Natural killer cell (primary cell): ENCODE measurements around the gene EARS2. TPM values are rescaled to one million over a fixed set of nuclear protein-coding genes. Genes with fewer than 3 reads are reported as not detected.
"Not testable (repeated sequence)": the region's sequence is repeated elsewhere in the genome, so short reads cannot be mapped to it uniquely, and the experiment has no call there.

Experiments
- ATAC-seq, 3 donors: fragments of 150-1000 bp in 2 of 3; fragments of 200-7000 bp in 1 of 3; cut with Tn5 transposase; 1 replicate in 1 of 3; 2 replicates in 2 of 3; pipeline ENCODE4 v1.10.0; 2021; ENCODE audit warnings: mild to moderate bottlenecking in 2 of 3, moderate library complexity in 2 of 3
- DNase-seq, 2 donors: peaks; one replicate each; pipeline versions ENCODE4 v3.0.0 to v3.0.0-alpha.2; 2013 to 2021; ENCODE audit warnings: mixed read lengths in 1 of 2
- H3K27ac ChIP-seq: one replicate; pipeline ENCODE4 v1.5.1; 2013; ENCODE audit warnings: mild to moderate bottlenecking, low read length
- H3K27me3 ChIP-seq: one replicate; pipeline ENCODE4 v1.6.1; 2013; ENCODE audit warnings: low read length; ENCODE audit not compliant: control insufficient read depth, insufficient read depth
- H3K36me3 ChIP-seq: one replicate; pipeline ENCODE4 v1.6.1; 2013; ENCODE audit warnings: low read length; ENCODE audit not compliant: control insufficient read depth, insufficient read depth
- H3K4me1 ChIP-seq: one replicate; pipeline ENCODE4 v1.6.1; 2013; ENCODE audit warnings: low read length; ENCODE audit not compliant: control insufficient read depth, insufficient read depth
- H3K4me3 ChIP-seq: one replicate; pipeline ENCODE4 v1.5.1; 2013; ENCODE audit warnings: low read length
- H3K9me3 ChIP-seq: one replicate; pipeline ENCODE4 v1.6.1; 2013; ENCODE audit warnings: low read length; ENCODE audit not compliant: control insufficient read depth, insufficient read depth
- H3K27ac Mint-ChIP-seq, 2 donors: one replicate each; pipeline ENCODE4 v1.8.0; 2022; ENCODE audit warnings: mild to moderate bottlenecking in 2 of 2, mixed read lengths in 2 of 2, moderate library complexity in 1 of 2
- H3K27me3 Mint-ChIP-seq, 2 donors: one replicate each; pipeline ENCODE4 v1.8.0; 2022; ENCODE audit warnings: low read depth in 2 of 2, mixed read lengths in 2 of 2
- H3K36me3 Mint-ChIP-seq: one replicate; pipeline ENCODE4 v1.8.0; 2022; ENCODE audit warnings: mixed read lengths
- H3K4me1 Mint-ChIP-seq, 2 donors: one replicate each; pipeline ENCODE4 v1.8.0; 2022; ENCODE audit warnings: mixed read lengths in 2 of 2
- H3K4me3 Mint-ChIP-seq: one replicate; pipeline ENCODE4 v1.8.0; 2022; ENCODE audit warnings: mild to moderate bottlenecking, moderate library complexity, mixed read lengths
- H3K9me3 Mint-ChIP-seq, 2 donors: one replicate each; pipeline ENCODE4 v1.8.0; 2022; ENCODE audit warnings: mixed read lengths in 2 of 2
- CTCF ChIP-seq: fragments of 200-600 bp; IDR thresholded peaks from one replicate; pipeline ENCODE4 v1.8.0; 2022; ENCODE audit warnings: antibody characterized with exemption
- WGBS: methylation state at CpG from one replicate; pipeline ENCODE4 v1.1.7; 2013; ENCODE audit warnings: missing lambda C conversion rate; ENCODE audit not compliant: insufficient coverage; 5-methylcytosine and 5-hydroxymethylcytosine counted together
- intact Hi-C: fragments of 100-400 bp; cut with micrococcal nuclease; formaldehyde crosslinking; loops from one replicate; pipeline ENCODE4 v1.14.2; 2022
- total RNA-seq, 4 donors: library from RNA; stranded (reverse); fragments of 120-200 nt in 1 of 4; gene quantifications; one replicate each; pipeline versions ENCODE4 v1.2.3 to v1.2.4, GENCODE V29; 2013 to 2022

Gene EARS2
- total RNA-seq, 3 donors from 2014 or later (not counting 1 experiment from before 2014, with no cell fraction given): 12.1 to 14.2 (median 12.4) TPM

- no peak overlapping the region for H3K27ac Mint-ChIP-seq
Observed at GRCh38 chr16:23554536-23554935, 2.6 kb downstream of the EARS2 start.

GRCh38 chr16:23552161-23552560, 5.0 kb downstream of the EARS2 start:
- intact Hi-C loops: no loop called here
- no peak overlapping the region for H3K4me3 ChIP-seq
- no peaks in the 10 kb centered on the region for H3K9me3 ChIP-seq
- H3K27ac ChIP-seq: no peak overlapping the region
- DNase-seq (no peak), ATAC-seq (no peak)
- WGBS: 88% methylated on average over 6 of the region's 6 CpGs
- H3K27me3 Mint-ChIP-seq: no peaks in the 10 kb centered on the region
- peaks cover 33% of the 10 kb centered on the region for H3K36me3 ChIP-seq
- peaks cover 10% of the 10 kb centered on the region for H3K4me1 ChIP-seq
- H3K9me3 Mint-ChIP-seq: no peaks in the 10 kb centered on the region
- no peak for TF ChIP-seq CTCF
- no peaks in the 10 kb centered on the region for H3K27me3 ChIP-seq
- no peak overlapping the region for H3K27ac Mint-ChIP-seq
- H3K4me3 Mint-ChIP-seq: no peak overlapping the region
- peaks cover 9 to 10% of the 10 kb centered on the region in 2 donors for H3K4me1 Mint-ChIP-seq
- H3K36me3 Mint-ChIP-seq: peaks cover under 1% of the 10 kb centered on the region

More at GRCh38 chr16:23554536-23554935, 2.6 kb downstream of the EARS2 start:
- Histone ChIP-seq H3K4me3 (no peak overlapping the region), H3K36me3 (peaks cover 21% of the 10 kb centered on the region), H3K27ac (no peak overlapping the region), H3K27me3 (no peaks in the 10 kb centered on the region), H3K4me1 (peaks cover 19% of the 10 kb centered on the region), H3K9me3 (no peaks in the 10 kb centered on the region)
- WGBS: 94% methylated on average over 3 of the region's 3 CpGs
- H3K9me3 Mint-ChIP-seq: no peaks in the 10 kb centered on the region
- H3K27me3 Mint-ChIP-seq: no peaks in the 10 kb centered on the region
- no peaks in the 10 kb centered on the region for H3K36me3 Mint-ChIP-seq
- H3K4me1 Mint-ChIP-seq: peaks cover 14 to 20% of the 10 kb centered on the region in 2 donors
- ATAC-seq: no peak
- no peak for DNase-seq
- intact Hi-C loops: no loop called here
- no peak overlapping the region for H3K4me3 Mint-ChIP-seq
- TF ChIP-seq CTCF: no peak

GRCh38 chr16:23549938-23550337, 7.2 kb downstream of the EARS2 start:
- peaks cover 6% of the 10 kb centered on the region for H3K36me3 Mint-ChIP-seq
- Histone ChIP-seq H3K9me3 (no peaks in the 10 kb centered on the region), H3K27me3 (no peaks in the 10 kb centered on the region), H3K4me1 (no peaks in the 10 kb centered on the region), H3K4me3 (no peak overlapping the region), H3K27ac (no peak overlapping the region), H3K36me3 (peaks cover 45% of the 10 kb centered on the region)
- H3K4me1 Mint-ChIP-seq: no peaks in the 10 kb centered on the region
- no peak for TF ChIP-seq CTCF
- no peaks in the 10 kb centered on the region for H3K9me3 Mint-ChIP-seq
- intact Hi-C loops: no loop called here
- WGBS: 78% methylated on average over 3 of the region's 5 CpGs
- no peaks in the 10 kb centered on the region for H3K27me3 Mint-ChIP-seq
- no peak overlapping the region for H3K4me3 Mint-ChIP-seq
- ATAC-seq (no peak), DNase-seq (no peak)
- H3K27ac Mint-ChIP-seq: no peak overlapping the region

- 97% methylated on average over 14 of the region's 14 CpGs for WGBS
- Histone ChIP-seq H3K27ac (no peak overlapping the region), H3K27me3 (no peaks in the 10 kb centered on the region), H3K36me3 (peaks cover 45% of the 10 kb centered on the region), H3K4me3 (no peak overlapping the region), H3K4me1 (no peaks in the 10 kb centered on the region), H3K9me3 (no peaks in the 10 kb centered on the region)
- ATAC-seq (no peak), DNase-seq (no peak)
- Mint-ChIP-seq H3K9me3 (no peaks in the 10 kb centered on the region), H3K36me3 (peaks cover 6% of the 10 kb centered on the region), H3K4me1 (no peaks in the 10 kb centered on the region), H3K27me3 (no peaks in the 10 kb centered on the region), H3K27ac (no peak overlapping the region), H3K4me3 (no peak overlapping the region)
- TF ChIP-seq CTCF: no peak
- intact Hi-C loops: no loop called here
Observed at GRCh38 chr16:23544436-23544835, 12.7 kb downstream of the EARS2 start.

- H3K36me3 Mint-ChIP-seq, H3K9me3 Mint-ChIP-seq, H3K4me3 ChIP-seq, H3K4me3 Mint-ChIP-seq, H3K4me1 ChIP-seq, H3K9me3 ChIP-seq, ATAC-seq, H3K27me3 ChIP-seq, H3K4me1 Mint-ChIP-seq, H3K27me3 Mint-ChIP-seq, DNase-seq, H3K27ac ChIP-seq, intact Hi-C loops, H3K27ac Mint-ChIP-seq: not testable (repeated sequence)
- 93% methylated on average over 2 of the region's 3 CpGs for WGBS
- peaks cover 25% of the 10 kb centered on the region for H3K36me3 ChIP-seq
Observed at GRCh38 chr16:23540817-23541178, 16.4 kb downstream of the EARS2 start.
